Measurements from ENCODE around the gene DGKI. TPM values are rescaled to one million over a fixed set of nuclear protein-coding genes. Genes with fewer than 3 reads are reported as not detected.

DGKI gene
- total RNA-seq, 1 experiment from 2014 or later: not detected

DNA sequence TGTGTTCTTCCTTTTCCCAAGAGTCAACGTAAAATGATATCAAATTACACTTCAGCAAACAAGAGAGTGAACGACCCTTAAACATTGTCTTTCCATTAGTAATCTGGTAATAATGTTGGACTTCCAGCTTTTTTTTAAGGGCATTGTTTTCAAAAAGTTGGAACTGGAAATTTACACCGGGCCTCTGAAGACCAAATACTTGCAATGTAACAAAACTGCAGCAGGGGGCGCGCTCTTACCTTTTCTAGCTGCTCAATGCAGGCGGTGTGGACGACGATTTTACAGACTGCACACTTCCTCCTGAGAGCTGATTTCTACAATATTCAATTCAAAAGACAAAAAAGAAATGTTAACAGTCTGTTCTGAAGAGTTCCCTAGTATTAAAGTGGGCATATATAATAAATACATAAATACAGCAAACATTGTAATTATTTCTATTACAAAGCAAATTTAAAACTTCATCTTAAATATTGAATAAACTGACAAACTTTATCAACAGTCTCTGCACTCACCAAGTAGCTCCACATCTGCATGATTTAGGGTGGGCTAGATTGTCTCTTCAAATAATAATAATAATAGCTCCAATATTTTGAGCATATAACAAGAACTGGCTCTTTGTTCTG is 190.4 kb downstream of the DGKI start:
- Histone ChIP-seq H3K4me3 (ENCODE audit: low read depth in 2 of 2, low read length in 2 of 2) (no peak overlapping the region), H3K36me3 (ENCODE audit: control insufficient read depth, insufficient read depth, low read length) (no peaks in the 10 kb centered on the region), H3K4me1 (ENCODE audit: control insufficient read depth, insufficient read depth, low read length) (no peaks in the 10 kb centered on the region), H3K27ac (ENCODE audit: low read length) (no peak overlapping the region), H3K27me3 (ENCODE audit: control insufficient read depth, insufficient read depth, low read length) (peaks cover 12% of the 10 kb centered on the region), H3K9me3 (ENCODE audit: control insufficient read depth, insufficient read depth, low read depth, low read length) (no peaks in the 10 kb centered on the region)
- ChIA-PET CTCF (no interaction called here), POLR2A (interaction anchor here (0.5 kb wide), 1 partner anchor 137 kb away, joined by 15 read pairs; no protein-coding TSS in a partner anchor)
- intact Hi-C loops (cut with micrococcal nuclease; ENCODE audit: unreplicated experiment): loop anchor here (1.0 to 5.0 kb wide), 2 partner anchors 243 to 351 kb away; no protein-coding TSS in a partner anchor
- BruUV-seq (replicated peaks): no TSS peak
- DNase-seq (ENCODE audit: low read depth, low spot score): no peak
- in situ Hi-C loops (cut with HindIII; ENCODE audit: low pct_unique_long_range_greater_than_20kb, low sequenced_read_pairs): no loop called here
- TF ChIP-seq SIN3A (IDR thresholded peaks at IDR 0.05; ENCODE audit: borderline replicate concordance, insufficient read depth, low read depth, low read length): no peak
- TF ChIP-seq, protein P1, sequence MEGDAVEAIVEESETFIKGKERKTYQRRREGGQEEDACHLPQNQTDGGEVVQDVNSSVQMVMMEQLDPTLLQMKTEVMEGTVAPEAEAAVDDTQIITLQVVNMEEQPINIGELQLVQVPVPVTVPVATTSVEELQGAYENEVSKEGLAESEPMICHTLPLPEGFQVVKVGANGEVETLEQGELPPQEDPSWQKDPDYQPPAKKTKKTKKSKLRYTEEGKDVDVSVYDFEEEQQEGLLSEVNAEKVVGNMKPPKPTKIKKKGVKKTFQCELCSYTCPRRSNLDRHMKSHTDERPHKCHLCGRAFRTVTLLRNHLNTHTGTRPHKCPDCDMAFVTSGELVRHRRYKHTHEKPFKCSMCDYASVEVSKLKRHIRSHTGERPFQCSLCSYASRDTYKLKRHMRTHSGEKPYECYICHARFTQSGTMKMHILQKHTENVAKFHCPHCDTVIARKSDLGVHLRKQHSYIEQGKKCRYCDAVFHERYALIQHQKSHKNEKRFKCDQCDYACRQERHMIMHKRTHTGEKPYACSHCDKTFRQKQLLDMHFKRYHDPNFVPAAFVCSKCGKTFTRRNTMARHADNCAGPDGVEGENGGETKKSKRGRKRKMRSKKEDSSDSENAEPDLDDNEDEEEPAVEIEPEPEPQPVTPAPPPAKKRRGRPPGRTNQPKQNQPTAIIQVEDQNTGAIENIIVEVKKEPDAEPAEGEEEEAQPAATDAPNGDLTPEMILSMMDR (IDR thresholded peaks at IDR 0.05): peak; percentile 91
- ATAC-seq: peak; percentile 85

DNA sequence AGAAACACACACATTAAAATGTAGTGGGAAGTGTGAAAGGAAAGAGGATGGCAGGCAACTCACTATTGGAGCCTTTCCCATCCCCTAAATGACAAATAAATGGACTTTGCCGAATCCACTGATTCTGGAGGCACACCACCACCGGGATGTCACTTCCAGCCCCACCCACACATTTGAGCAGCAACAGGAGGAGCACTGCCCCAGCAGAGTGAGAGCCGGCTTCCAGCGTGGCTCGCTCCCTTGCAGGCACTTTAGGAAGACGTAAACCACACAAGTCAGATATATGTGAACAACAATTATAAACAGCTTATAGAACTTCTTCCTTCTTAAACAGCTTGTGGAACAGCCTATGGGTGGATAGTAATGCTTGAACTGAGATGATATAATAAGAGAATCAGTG is 191.0 kb downstream of the DGKI start:
- TF ChIP-seq TCF7L2 (IDR thresholded peaks at IDR 0.05; ENCODE audit: low read depth, low read length) (no peak), POLR2AphosphoS5 (IDR thresholded peaks at IDR 0.05; ENCODE audit: low read depth, low read length) (no peak), SIN3A (IDR thresholded peaks at IDR 0.05; ENCODE audit: borderline replicate concordance, insufficient read depth, low read depth, low read length) (no peak)
- TF ChIP-seq, protein P1 (IDR thresholded peaks at IDR 0.05): no peak
- TF ChIP-seq, protein P2, sequence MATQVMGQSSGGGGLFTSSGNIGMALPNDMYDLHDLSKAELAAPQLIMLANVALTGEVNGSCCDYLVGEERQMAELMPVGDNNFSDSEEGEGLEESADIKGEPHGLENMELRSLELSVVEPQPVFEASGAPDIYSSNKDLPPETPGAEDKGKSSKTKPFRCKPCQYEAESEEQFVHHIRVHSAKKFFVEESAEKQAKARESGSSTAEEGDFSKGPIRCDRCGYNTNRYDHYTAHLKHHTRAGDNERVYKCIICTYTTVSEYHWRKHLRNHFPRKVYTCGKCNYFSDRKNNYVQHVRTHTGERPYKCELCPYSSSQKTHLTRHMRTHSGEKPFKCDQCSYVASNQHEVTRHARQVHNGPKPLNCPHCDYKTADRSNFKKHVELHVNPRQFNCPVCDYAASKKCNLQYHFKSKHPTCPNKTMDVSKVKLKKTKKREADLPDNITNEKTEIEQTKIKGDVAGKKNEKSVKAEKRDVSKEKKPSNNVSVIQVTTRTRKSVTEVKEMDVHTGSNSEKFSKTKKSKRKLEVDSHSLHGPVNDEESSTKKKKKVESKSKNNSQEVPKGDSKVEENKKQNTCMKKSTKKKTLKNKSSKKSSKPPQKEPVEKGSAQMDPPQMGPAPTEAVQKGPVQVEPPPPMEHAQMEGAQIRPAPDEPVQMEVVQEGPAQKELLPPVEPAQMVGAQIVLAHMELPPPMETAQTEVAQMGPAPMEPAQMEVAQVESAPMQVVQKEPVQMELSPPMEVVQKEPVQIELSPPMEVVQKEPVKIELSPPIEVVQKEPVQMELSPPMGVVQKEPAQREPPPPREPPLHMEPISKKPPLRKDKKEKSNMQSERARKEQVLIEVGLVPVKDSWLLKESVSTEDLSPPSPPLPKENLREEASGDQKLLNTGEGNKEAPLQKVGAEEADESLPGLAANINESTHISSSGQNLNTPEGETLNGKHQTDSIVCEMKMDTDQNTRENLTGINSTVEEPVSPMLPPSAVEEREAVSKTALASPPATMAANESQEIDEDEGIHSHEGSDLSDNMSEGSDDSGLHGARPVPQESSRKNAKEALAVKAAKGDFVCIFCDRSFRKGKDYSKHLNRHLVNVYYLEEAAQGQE (IDR thresholded peaks at IDR 0.05; ENCODE audit: insufficient read depth in 1 of 2, low read depth in 2 of 2, low read length in 1 of 2): no peak
- ATAC-seq (no peak), DNase-seq (ENCODE audit: low read depth, low spot score) (no peak)
- in situ Hi-C loops (cut with HindIII; ENCODE audit: low pct_unique_long_range_greater_than_20kb, low sequenced_read_pairs): no loop called here
- Histone ChIP-seq H3K4me3 (ENCODE audit: low read depth in 2 of 2, low read length in 2 of 2) (no peak overlapping the region), H3K4me1 (ENCODE audit: control insufficient read depth, insufficient read depth, low read length) (no peaks in the 10 kb centered on the region), H3K27ac (ENCODE audit: low read length) (no peak overlapping the region), H3K27me3 (ENCODE audit: control insufficient read depth, insufficient read depth, low read length) (peaks cover 12% of the 10 kb centered on the region), H3K36me3 (ENCODE audit: control insufficient read depth, insufficient read depth, low read length) (no peaks in the 10 kb centered on the region), H3K9me3 (ENCODE audit: control insufficient read depth, insufficient read depth, low read depth, low read length) (no peaks in the 10 kb centered on the region)
- CTCF ChIA-PET: no interaction called here
- POLR2A ChIA-PET: interaction anchor here (0.5 kb wide), 1 partner anchor 136 kb away, joined by 15 read pairs; no protein-coding TSS in a partner anchor
- BruUV-seq (replicated peaks): no TSS peak
- intact Hi-C loops (cut with micrococcal nuclease; ENCODE audit: unreplicated experiment): loop anchor here (1.0 to 5.0 kb wide), 2 partner anchors 243 to 351 kb away; no protein-coding TSS in a partner anchor
